MM.1S (cell line): ENCODE measurements around the gene HNRNPC.

Experiments used
- DNase-seq: peaks from one replicate; pipeline ENCODE4 v3.0.0-alpha.2; 2015
- H2AFZ ChIP-seq: fragments of 300-600 bp; sonication (generic); 2 replicates; pipeline ENCODE4 v1.6.0; 2016; ENCODE audit warnings: antibody characterized with exemption, low read length
- H3F3A ChIP-seq: fragments of 300-600 bp; sonication (generic); 2 replicates; pipeline ENCODE4 v1.6.1; 2016; ENCODE audit warnings: mild to moderate bottlenecking, antibody characterized with exemption, low read length, moderate library complexity, mixed read lengths; ENCODE audit not compliant: insufficient read depth
- H3K27ac ChIP-seq: fragments of 300-600 bp; sonication (generic); 2 replicates; pipeline ENCODE4 v1.5.1; 2016; ENCODE audit warnings: mild to moderate bottlenecking, low read length
- H3K27me3 ChIP-seq: fragments of 300-600 bp; sonication (generic); replicated peaks from 2 replicates; pipeline ENCODE4 v1.6.0; 2016; ENCODE audit warnings: low read length; ENCODE audit not compliant: insufficient read depth
- H3K36me3 ChIP-seq: fragments of 300-600 bp; sonication (generic); replicated peaks from 2 replicates; pipeline ENCODE4 v1.6.1; 2016; ENCODE audit warnings: mild to moderate bottlenecking, low read length, mixed read lengths; ENCODE audit not compliant: insufficient read depth
- H3K4me1 ChIP-seq: fragments of 300-600 bp; sonication (generic); 2 replicates; pipeline ENCODE4 v1.6.1; 2016; ENCODE audit warnings: low read length, mixed read lengths
- H3K4me2 ChIP-seq: fragments of 300-600 bp; sonication (generic); 2 replicates; pipeline ENCODE4 v1.6.0; 2016; ENCODE audit warnings: low read depth, low read length
- H3K4me3 ChIP-seq: fragments of 300-600 bp; sonication (generic); 2 replicates; pipeline ENCODE4 v1.5.1; 2016; ENCODE audit warnings: low read length, mixed read lengths
- H3K79me2 ChIP-seq: fragments of 300-600 bp; sonication (generic); 2 replicates; pipeline ENCODE4 v1.6.1; 2016; ENCODE audit warnings: mixed run types, low read length, mixed read lengths
- H3K9ac ChIP-seq: fragments of 300-600 bp; sonication (generic); 2 replicates; pipeline ENCODE4 v1.6.1; 2016; ENCODE audit warnings: low read length, mixed read lengths
- H3K9me2 ChIP-seq: fragments of 300-600 bp; sonication (generic); replicated peaks from 2 replicates; pipeline ENCODE4 v1.6.1; 2016; ENCODE audit warnings: mild to moderate bottlenecking, low read length, mixed read lengths; ENCODE audit not compliant: insufficient read depth
- H3K9me3 ChIP-seq: fragments of 300-600 bp; sonication (generic); replicated peaks from 2 replicates; pipeline ENCODE4 v1.6.1; 2016; ENCODE audit warnings: mild to moderate bottlenecking, low read length, mixed read lengths; ENCODE audit not compliant: insufficient read depth
- H4K20me1 ChIP-seq: fragments of 300-600 bp; sonication (generic); 2 replicates; pipeline ENCODE4 v1.6.1; 2016; ENCODE audit warnings: mild to moderate bottlenecking, low read length, moderate library complexity, mixed read lengths; ENCODE audit not compliant: insufficient read depth
- CTCF ChIP-seq: fragments of 300-600 bp; sonication (generic); IDR thresholded peaks from 2 replicates; pipeline ENCODE4 v1.5.1; 2016; ENCODE audit warnings: antibody characterized with exemption, low read length, mixed read lengths
- EZH2 ChIP-seq: fragments of 300-600 bp; sonication (generic); optimal IDR thresholded peaks from 2 replicates; pipeline ENCODE3; 2017; ENCODE audit warnings: low read depth, mild to moderate bottlenecking, antibody characterized with exemption, low read length, mixed read lengths
- EZH2phosphoT487 ChIP-seq: fragments of 300-600 bp; sonication (generic); IDR thresholded peaks from 2 replicates; pipeline ENCODE4 v1.6.1; 2018; ENCODE audit warnings: antibody characterized with exemption, low read length

The HNRNPC gene

GRCh38 chr14:21211509-21211908 is 57.7 kb downstream of the HNRNPC start:
- H3K4me1 ChIP-seq, result no peaks in the 10 kb centered on the region
- H3F3A ChIP-seq, result peaks cover 17% of the 10 kb centered on the region
- peaks cover 51% of the 10 kb centered on the region for H3K79me2 ChIP-seq
- H3K9me2 ChIP-seq, result no peaks in the 10 kb centered on the region
- H3K27me3 ChIP-seq, result no peaks in the 10 kb centered on the region
- H3K9me3 ChIP-seq, result no peaks in the 10 kb centered on the region
- DNase-seq, result no peak
- no peak overlapping the region for H3K9ac ChIP-seq
- H2AFZ ChIP-seq, result no peak overlapping the region
- no peak overlapping the region for H3K4me3 ChIP-seq
- H4K20me1 ChIP-seq, result peaks cover 24% of the 10 kb centered on the region; the same call in 1 of the 2 replicates
- TF ChIP-seq CTCF (no peak), EZH2phosphoT487 (no peak), EZH2 (no peak)
- H3K36me3 ChIP-seq, result peaks cover 8% of the 10 kb centered on the region
- H3K4me2 ChIP-seq, result no peak overlapping the region
- H3K27ac ChIP-seq, result no peak overlapping the region

- peaks cover 36% of the 10 kb centered on the region for H3K79me2 ChIP-seq
- H4K20me1 ChIP-seq, result peaks cover 14% of the 10 kb centered on the region; the same call in 1 of the 2 replicates
Measured at GRCh38 chr14:21210023-21210422, 59.2 kb downstream of the HNRNPC start.

GRCh38 chr14:21209185-21209584 is 60.1 kb downstream of the HNRNPC start:
- Histone ChIP-seq H4K20me1 (peaks cover 5% of the 10 kb centered on the region; the same call in 1 of the 2 replicates), H3K27me3 (no peaks in the 10 kb centered on the region), H3K27ac (no peak overlapping the region), H3K36me3 (peaks cover 8% of the 10 kb centered on the region), H3K4me2 (no peak overlapping the region), H3K79me2 (peaks cover 28% of the 10 kb centered on the region), H3K4me1 (no peaks in the 10 kb centered on the region), H3K9me3 (no peaks in the 10 kb centered on the region), H3F3A (peaks cover 7% of the 10 kb centered on the region), H3K9ac (no peak overlapping the region), H2AFZ (no peak overlapping the region), H3K9me2 (no peaks in the 10 kb centered on the region), H3K4me3 (no peak overlapping the region)
- no peak for DNase-seq
- TF ChIP-seq EZH2 (no peak), EZH2phosphoT487 (no peak), CTCF (no peak)

More at GRCh38 chr14:21210023-21210422, 59.2 kb downstream of the HNRNPC start:
- no peak overlapping the region for H2AFZ ChIP-seq
- no peaks in the 10 kb centered on the region for H3K4me1 ChIP-seq
- no peaks in the 10 kb centered on the region for H3K9me3 ChIP-seq
- H3K27ac ChIP-seq, result no peak overlapping the region
- no peak for DNase-seq
- peaks cover 12% of the 10 kb centered on the region for H3F3A ChIP-seq
- H3K9ac ChIP-seq, result no peak overlapping the region
- no peak overlapping the region for H3K4me2 ChIP-seq
- TF ChIP-seq EZH2, result no peak
- no peak for TF ChIP-seq EZH2phosphoT487
- no peak for TF ChIP-seq CTCF
- no peaks in the 10 kb centered on the region for H3K9me2 ChIP-seq
- no peaks in the 10 kb centered on the region for H3K27me3 ChIP-seq
- H3K36me3 ChIP-seq, result peaks cover 8% of the 10 kb centered on the region
- H3K4me3 ChIP-seq, result no peak overlapping the region
